Cardiac fibroblast (primary cell): Measurements from ENCODE around the gene CCDC192.

Experiments used
- DNase-seq, 2 donors: peaks; one replicate each; pipeline versions ENCODE4 v3.0.0 to v3.0.0-alpha.2; 2010; ENCODE audit warnings: low read depth in 2 of 2
- H3K4me3 ChIP-seq, 2 donors: replicated peaks in 1 of 2; 1 replicate in 1 of 2; 2 replicates in 1 of 2; pipeline ENCODE4 v1.5.1; 2011; ENCODE audit warnings: low read depth in 2 of 2, low read length in 2 of 2, mild to moderate bottlenecking in 2 of 2, moderate library complexity in 1 of 2
- TF ChIP-seq, protein P1 (sequence below): IDR thresholded peaks from one replicate; pipeline ENCODE4 v1.5.1; 2011; ENCODE audit warnings: low read depth, mild to moderate bottlenecking, low read length, inconsistent platforms

CCDC192 gene

DNA sequence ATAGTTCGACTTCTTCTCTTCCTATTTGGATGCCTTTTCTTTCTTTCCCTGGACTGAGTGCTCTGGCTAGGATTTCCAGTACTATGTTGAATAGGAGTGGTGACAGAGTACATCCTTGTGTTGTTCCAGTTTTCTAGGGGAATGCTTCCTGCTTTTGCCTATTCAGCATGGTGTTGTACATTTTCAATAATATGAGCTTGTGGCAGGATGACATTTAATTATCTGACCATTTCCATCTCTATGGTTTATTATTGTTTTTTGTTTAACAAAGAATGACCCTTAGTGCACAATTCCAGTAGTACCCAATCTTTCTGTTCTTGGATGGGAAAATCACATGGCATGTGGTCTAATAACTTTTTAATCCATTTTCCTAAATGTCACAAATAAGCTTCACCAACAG, 244.8 kb downstream of the CCDC192 start:
- DNase-seq = no peak
- TF ChIP-seq, protein P1, sequence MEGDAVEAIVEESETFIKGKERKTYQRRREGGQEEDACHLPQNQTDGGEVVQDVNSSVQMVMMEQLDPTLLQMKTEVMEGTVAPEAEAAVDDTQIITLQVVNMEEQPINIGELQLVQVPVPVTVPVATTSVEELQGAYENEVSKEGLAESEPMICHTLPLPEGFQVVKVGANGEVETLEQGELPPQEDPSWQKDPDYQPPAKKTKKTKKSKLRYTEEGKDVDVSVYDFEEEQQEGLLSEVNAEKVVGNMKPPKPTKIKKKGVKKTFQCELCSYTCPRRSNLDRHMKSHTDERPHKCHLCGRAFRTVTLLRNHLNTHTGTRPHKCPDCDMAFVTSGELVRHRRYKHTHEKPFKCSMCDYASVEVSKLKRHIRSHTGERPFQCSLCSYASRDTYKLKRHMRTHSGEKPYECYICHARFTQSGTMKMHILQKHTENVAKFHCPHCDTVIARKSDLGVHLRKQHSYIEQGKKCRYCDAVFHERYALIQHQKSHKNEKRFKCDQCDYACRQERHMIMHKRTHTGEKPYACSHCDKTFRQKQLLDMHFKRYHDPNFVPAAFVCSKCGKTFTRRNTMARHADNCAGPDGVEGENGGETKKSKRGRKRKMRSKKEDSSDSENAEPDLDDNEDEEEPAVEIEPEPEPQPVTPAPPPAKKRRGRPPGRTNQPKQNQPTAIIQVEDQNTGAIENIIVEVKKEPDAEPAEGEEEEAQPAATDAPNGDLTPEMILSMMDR = no peak
- H3K4me3 ChIP-seq = no peak overlapping the region

DNA sequence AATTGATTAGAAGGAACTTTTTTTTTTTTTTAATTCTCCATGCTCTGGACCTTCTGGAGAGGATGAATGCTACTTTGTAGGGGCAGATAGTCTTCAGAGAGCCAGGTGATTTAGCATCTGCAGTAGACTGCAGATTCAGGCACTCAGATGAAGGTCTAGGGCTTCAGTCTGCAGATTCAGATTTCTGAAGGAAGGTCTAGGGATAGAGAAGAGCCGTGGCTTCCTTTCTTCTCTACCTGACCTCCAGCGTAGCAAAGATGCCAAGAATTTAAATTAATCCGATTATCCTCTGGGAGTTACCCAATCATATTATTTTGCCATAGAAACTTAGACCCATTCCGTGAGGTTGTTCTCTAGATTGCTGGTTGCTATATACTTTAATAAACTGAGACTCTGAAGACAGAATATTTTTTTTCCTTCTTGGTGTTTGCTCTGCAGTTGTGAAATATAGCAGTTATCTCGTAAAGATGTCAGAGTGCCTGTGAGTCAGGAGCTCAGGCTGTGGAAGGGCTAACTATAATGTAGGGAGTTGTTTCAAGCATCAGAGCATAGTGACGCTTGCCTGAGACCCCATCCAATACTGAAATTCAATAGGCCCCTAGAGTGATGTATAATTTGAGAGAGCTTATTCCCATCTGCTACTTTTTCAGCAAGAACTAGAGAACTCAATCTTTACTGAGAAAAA, 247.7 kb downstream of the CCDC192 start:
- peak; percentile 36 to 83 for DNase-seq
- TF ChIP-seq, protein P1 = no peak
- no peak overlapping the region for H3K4me3 ChIP-seq

DNA sequence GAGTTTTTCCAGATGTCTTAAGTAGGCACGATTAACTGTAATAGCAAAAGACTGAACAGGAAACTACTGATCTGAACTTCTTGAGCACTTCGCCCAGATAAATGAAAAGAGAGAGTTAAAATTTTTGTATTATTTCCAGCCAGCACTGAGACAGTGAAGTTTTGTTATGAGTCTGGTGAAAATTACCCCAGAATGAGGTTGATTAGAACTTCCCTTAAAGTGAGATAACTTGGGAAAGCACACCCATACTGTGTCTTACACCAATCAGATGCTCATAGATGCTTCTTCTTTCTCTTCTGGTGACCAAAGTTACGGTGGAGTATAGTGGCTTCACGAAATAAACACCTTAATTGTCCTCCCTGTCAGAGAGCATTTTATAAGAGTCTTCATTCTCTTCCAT, 248.6 kb downstream of the CCDC192 start:
- TF ChIP-seq, protein P1 = no peak
- no peak overlapping the region for H3K4me3 ChIP-seq

DNA sequence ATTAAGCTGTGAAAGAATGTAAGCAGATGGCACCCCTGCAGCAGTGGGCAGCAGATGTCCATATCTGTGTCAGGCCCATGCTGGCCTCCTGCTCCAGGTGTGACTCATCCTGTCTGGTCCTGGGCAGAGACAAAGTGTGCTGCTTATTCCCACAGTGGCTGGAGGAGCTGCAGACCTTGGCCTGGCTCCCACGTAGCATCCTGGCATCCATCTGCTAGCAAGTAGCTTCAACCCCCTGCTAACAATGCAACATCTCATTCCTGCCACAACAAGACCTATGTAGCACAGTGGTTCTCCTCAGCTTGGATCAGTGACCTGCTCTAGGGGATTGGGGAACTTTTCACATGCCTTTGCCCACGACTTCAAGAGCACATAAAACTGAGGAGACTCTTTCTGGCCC, 254.0 kb downstream of the CCDC192 start:
- DNase-seq = peak; percentile 70 to 73
- H3K4me3 ChIP-seq = no peak overlapping the region
- TF ChIP-seq, protein P1 = no peak

More for the DNA sequence above, 248.6 kb downstream of the CCDC192 start:
- DNase-seq = no peak

DNA sequence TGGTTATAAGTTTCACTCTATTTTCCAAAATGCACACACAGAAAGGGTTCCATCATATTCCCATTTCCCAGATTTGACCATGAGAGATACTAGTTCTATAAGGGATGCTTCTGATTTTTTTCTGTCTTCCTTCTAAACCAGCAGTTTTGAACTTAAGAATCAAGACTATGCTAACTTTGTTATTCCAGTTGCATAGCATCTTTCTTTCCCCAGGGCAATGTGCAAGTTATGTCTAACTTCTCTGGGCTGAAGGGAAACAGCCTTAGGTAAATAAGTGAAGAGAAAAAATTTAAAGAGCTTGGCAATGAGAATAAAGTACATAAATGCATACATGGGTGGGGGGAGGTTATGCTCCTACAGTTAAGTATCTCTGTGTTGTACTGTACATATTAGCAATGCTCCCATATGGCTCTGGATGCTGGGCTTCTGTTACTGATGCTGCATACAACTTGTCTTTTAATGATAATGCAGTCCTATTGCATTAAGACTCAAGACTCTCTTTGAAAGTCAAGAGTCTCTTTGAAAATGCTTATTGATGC, 254.6 kb downstream of the CCDC192 start:
- H3K4me3 ChIP-seq = no peak overlapping the region
- no peak for DNase-seq
- TF ChIP-seq, protein P1 = no peak

DNA sequence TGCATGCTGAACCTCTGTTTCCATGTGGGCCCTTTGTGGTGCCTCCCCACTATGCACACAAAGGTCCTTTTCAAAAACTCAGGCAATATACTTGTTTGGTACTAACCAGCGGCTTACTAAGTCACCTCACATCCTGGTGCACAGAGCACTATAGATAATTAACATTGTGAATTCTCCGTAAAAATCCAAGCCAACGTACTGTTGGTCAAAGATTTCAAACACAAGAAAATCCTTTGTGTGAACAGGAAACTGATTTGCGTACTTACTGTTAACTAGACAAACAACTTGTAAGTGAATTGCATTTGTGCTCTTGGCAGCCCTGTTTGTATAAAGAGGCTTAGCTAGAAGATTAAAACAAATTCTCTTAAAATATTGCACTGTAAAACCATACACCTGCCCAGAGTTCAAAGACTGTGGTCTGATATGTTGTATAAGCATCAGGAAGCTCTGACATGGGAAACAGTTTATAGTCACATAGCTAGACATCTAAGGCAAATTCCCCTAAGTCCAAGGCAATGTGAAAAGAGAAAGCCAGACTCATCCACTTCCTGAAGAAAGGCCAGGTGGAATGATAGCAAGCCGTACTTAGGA, 255.3 kb downstream of the CCDC192 start:
- TF ChIP-seq, protein P1 = no peak
- DNase-seq = no peak
- no peak overlapping the region for H3K4me3 ChIP-seq
